ENCODE data around the gene CGREF1.
A peak's percentile ranks its signal among the peaks of the same experiment; 100 is the strongest.
"Not testable (repeated sequence)": the region's sequence is repeated elsewhere in the genome, so short reads cannot be mapped to it uniquely, and the experiment has no call there.

CGREF1 gene

DNA sequence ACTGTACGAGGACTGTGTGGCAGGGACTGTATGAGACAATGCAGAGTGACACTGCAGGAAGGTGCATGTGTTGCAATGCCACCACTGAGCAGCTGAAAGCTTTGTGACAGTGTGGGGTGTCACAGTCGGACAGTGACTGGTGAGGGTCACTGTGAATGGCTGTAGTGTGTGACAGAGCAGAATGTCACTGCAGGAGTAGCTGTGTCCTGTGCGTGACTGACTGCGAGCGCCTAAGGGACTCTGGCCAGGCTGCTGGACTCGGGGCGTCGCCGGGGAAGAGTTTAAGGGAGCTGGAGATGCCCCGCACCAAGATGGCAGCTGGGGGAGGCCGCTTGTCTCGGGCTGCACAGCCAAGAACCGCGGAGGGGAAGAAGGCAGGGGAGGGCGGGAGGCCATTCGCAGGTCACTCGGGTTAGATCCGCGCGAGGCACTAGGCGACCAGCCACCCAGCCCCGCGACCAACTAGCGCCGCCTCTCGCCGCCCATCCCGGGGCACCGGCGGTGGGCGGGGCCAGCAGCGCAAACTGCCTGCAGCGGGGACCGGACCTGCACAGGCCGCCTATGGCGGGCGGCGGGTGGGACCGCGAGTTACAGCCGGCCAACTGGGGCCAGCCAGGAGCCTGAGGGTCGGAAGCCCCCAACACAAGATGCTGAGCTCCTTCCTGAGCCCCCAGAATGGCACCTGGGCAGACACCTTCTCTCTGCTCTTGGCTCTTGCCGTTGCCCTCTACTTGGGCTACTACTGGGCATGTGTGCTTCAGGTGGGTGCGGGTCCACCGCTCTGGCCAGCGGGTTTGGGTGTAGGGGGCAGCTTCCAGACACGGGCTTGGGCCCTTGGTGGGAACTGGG is 4.6 kb upstream of the CGREF1 start, which contains the start of gene ABHD1:
Gene ABHD1 (plus strand): TSS at position 514 of the 849 bp plus-strand sequence. CDS start 134 bp downstream, at position 648.
- Histone ChIP-seq H3K4me1 (ENCODE audit: control insufficient read depth in 1 of 2, insufficient read depth in 1 of 2, low read depth in 1 of 2, low read length in 1 of 2) (peaks cover 28 to 31% of the 10 kb centered on the region in 2 experiments), H3K27ac (peak within 1 kb of the TSS; percentile 87), H3K9me3 (no peaks in the 10 kb centered on the region)

DNA sequence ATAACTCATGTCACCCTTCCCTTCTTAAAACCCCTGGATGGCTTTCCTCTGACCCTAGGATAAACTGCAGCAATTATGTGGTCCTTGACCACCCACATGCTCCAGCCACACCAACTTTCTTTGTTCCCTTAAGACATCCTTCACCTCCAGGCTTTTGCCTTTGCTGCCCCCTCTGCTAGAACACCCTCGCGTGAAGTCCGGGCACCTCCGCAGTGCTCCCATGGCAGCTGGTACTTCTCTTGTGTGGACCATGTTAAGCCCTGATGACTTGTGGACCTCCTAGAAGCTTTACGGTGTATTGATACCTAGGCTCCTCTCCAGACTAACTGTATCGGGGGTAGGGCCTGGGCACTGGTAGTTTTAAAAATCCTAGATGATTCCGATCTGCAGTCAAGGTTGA is 3.9 kb upstream of the CGREF1 start:
- TF ChIP-seq, protein P1, sequence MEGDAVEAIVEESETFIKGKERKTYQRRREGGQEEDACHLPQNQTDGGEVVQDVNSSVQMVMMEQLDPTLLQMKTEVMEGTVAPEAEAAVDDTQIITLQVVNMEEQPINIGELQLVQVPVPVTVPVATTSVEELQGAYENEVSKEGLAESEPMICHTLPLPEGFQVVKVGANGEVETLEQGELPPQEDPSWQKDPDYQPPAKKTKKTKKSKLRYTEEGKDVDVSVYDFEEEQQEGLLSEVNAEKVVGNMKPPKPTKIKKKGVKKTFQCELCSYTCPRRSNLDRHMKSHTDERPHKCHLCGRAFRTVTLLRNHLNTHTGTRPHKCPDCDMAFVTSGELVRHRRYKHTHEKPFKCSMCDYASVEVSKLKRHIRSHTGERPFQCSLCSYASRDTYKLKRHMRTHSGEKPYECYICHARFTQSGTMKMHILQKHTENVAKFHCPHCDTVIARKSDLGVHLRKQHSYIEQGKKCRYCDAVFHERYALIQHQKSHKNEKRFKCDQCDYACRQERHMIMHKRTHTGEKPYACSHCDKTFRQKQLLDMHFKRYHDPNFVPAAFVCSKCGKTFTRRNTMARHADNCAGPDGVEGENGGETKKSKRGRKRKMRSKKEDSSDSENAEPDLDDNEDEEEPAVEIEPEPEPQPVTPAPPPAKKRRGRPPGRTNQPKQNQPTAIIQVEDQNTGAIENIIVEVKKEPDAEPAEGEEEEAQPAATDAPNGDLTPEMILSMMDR (IDR thresholded peaks at IDR 0.05), result no peak
- H3K36me3 ChIP-seq, result no peaks in the 10 kb centered on the region
- peaks cover 30 to 34% of the 10 kb centered on the region in 2 experiments for H3K4me1 ChIP-seq (ENCODE audit: control insufficient read depth in 1 of 2, insufficient read depth in 1 of 2, low read depth in 1 of 2, low read length in 1 of 2)
- H3K27ac ChIP-seq, result peak overlapping the region; percentile 87
- peaks cover 33% of the 10 kb centered on the region for H3K27me3 ChIP-seq
- H3K4me3 ChIP-seq (ENCODE audit: low read depth in 1 of 2, low read length in 1 of 2), result peak overlapping the region; percentile 70 to 85
- H3K9me3 ChIP-seq, result no peaks in the 10 kb centered on the region

More for the DNA sequence above, 4.6 kb upstream of the CGREF1 start, which contains the start of gene ABHD1:
- Histone ChIP-seq H3K4me3 (ENCODE audit: low read depth in 1 of 2, low read length in 1 of 2) (peak within 1 kb of the TSS; percentile 70 to 85), H3K27me3 (peaks cover 26% of the 10 kb centered on the region), H3K36me3 (peaks cover 5% of the 10 kb centered on the region)
- TF ChIP-seq, protein P1 (IDR thresholded peaks at IDR 0.05), result no peak

DNA sequence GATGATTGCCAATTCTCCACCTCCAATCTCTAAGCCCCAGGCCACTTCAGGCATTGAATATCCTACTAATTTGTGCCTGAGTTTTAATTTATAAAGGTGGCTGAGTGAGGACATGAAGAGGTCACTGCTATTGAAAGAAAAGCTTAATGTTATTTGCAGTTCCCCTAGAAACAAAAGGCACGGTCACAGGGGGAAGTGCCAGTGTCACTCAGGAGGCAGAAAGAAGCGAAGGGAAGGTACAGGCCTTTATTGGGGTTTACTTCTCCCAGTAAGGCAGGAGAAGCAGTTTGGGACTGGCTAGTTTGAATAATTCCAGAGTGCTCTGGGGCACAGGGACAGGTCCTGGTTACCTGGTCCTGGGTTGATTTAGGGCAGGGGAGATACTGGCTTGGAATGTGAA is 3.0 kb upstream of the CGREF1 start:
- H3K36me3 ChIP-seq, result no peaks in the 10 kb centered on the region
- H3K4me3 ChIP-seq (ENCODE audit: low read depth in 1 of 2, low read length in 1 of 2), result no peak overlapping the region
- peaks cover 30 to 34% of the 10 kb centered on the region in 2 experiments for H3K4me1 ChIP-seq (ENCODE audit: control insufficient read depth in 1 of 2, insufficient read depth in 1 of 2, low read depth in 1 of 2, low read length in 1 of 2)
- peaks cover 42% of the 10 kb centered on the region for H3K27me3 ChIP-seq
- H3K9me3 ChIP-seq, result no peaks in the 10 kb centered on the region
- H3K27ac ChIP-seq, result peak overlapping the region; percentile 87
- TF ChIP-seq, protein P1 (IDR thresholded peaks at IDR 0.05), result no peak

DNA sequence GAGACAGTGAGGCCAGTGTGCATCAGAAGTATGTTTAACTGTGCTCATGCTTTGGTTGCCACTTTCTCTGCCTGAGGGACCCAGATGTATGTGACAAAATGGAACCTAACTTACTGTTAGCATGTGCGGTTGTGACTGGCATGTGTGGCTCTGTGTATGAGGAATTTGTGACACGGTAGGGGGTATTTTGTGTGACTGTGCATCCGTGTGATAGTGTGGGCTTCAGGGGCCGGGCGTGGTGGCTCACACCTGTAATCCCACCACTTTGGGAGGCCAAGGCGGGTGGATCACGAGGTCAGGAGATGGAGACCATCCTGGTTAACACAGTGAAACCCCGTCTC is 372 bp upstream of the CGREF1 start:
- Histone ChIP-seq H3K4me1 (ENCODE audit: control insufficient read depth in 1 of 2, insufficient read depth in 1 of 2, low read depth in 1 of 2, low read length in 1 of 2) (peaks cover 30 to 34% of the 10 kb centered on the region in 2 experiments), H3K27me3 (peaks cover 46% of the 10 kb centered on the region)
- not testable (repeated sequence) for H3K36me3 ChIP-seq; H3K9me3 ChIP-seq; H3K27ac ChIP-seq; H3K4me3 ChIP-seq (ENCODE audit: low read depth in 1 of 2, low read length in 1 of 2)

DNA sequence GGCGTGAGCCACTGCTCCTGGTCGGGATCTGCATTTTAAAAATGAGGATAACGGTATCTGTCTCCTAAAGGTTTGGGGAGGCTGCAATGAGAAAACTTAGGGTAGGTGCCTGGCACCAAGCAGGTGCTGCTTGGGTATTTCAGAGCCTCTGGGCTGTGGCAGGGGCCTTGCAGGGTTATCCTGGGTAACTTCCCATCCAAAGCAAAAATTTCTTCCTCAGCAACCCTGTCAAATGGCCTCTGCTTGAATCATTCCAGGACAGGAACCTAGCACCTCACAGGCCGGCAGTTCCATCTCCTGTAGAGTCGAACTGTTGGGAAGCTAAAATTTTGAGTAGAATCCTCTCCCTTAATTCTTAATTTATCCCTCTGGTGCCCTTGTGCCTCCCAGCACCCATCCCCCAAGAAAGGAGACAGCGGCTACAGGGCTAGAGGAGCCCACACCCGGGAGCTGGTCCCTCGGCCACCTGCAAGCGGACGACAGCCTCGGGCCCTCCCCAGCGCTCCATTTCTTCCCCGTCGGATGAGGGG is 868 bp downstream of the CGREF1 start:
- H3K9me3 ChIP-seq, result no peaks in the 10 kb centered on the region
- no peaks in the 10 kb centered on the region for H3K36me3 ChIP-seq
- H3K27me3 ChIP-seq, result peaks cover 46% of the 10 kb centered on the region
- no peak overlapping the region for H3K27ac ChIP-seq
- H3K4me3 ChIP-seq (ENCODE audit: low read depth in 1 of 2, low read length in 1 of 2), result no peak overlapping the region
- TF ChIP-seq, protein P1 (IDR thresholded peaks at IDR 0.05), result no peak
- peaks cover 22 to 26% of the 10 kb centered on the region in 2 experiments for H3K4me1 ChIP-seq (ENCODE audit: control insufficient read depth in 1 of 2, insufficient read depth in 1 of 2, low read depth in 1 of 2, low read length in 1 of 2)

DNA sequence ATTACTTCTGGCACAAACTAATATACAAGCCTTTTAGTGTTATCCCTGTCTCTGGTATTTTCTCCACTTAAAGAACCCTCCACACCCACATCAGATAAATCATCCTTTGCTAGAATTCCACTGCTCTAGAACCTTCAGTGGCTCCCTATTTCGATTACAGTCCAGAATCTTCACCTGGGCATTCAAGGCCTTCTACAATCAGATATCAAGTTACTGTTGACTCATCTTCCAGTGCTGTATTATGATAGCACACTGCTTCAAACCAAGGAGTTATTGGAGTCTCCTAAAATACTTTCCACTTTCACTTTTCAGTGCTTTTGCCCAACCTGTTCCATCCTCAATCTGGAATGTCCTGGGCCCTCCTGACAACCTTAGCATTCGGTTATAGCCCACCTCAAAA is 3.4 kb downstream of the CGREF1 start:
- Histone ChIP-seq H3K36me3 (no peaks in the 10 kb centered on the region), H3K4me3 (ENCODE audit: low read depth in 1 of 2, low read length in 1 of 2) (no peak overlapping the region), H3K4me1 (ENCODE audit: control insufficient read depth in 1 of 2, insufficient read depth in 1 of 2, low read depth in 1 of 2, low read length in 1 of 2) (peaks cover 7 to 11% of the 10 kb centered on the region in 2 experiments), H3K27ac (no peak overlapping the region), H3K9me3 (no peaks in the 10 kb centered on the region), H3K27me3 (peaks cover 40% of the 10 kb centered on the region)
- TF ChIP-seq, protein P1 (IDR thresholded peaks at IDR 0.05), result no peak

DNA sequence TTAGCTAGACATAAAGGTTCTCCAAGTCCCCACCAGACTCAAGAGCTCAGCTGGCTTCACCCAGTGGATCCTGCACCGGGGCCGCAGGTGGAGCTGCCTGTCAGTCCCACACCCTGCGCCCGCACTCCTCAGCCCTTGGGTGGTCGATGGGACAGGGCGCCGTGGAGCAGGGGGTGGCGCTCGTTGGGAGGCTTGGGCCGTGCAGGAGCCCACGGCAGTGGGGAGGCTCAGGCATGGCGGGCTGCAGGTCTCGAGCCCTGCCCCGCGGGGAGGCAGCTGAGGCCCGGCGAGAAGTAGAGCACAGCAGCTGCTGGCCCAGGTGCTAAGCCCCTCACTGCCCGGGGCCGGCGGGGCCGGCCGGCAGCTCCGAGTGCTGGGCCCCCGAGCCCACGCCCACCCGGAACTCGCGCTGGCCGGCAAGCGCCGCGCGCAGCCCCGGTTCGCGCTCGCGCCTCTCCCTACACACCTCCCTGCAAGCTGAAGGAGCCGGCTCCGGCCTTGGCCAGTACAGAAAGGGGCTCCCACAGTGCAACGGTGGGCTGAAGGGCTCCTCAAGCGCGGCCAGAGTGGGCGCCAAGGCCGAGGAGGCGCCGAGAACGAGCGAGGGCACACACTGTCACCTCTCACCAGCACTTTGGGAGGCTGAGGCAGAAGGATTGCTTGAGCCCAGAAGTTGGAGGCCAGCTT is 7.4 kb downstream of the CGREF1 start:
- H3K27ac ChIP-seq; H3K4me1 ChIP-seq (ENCODE audit: control insufficient read depth in 1 of 2, insufficient read depth in 1 of 2, low read depth in 1 of 2, low read length in 1 of 2); H3K9me3 ChIP-seq; H3K4me3 ChIP-seq (ENCODE audit: low read depth in 1 of 2, low read length in 1 of 2); H3K27me3 ChIP-seq; H3K36me3 ChIP-seq: not testable (repeated sequence)

DNA sequence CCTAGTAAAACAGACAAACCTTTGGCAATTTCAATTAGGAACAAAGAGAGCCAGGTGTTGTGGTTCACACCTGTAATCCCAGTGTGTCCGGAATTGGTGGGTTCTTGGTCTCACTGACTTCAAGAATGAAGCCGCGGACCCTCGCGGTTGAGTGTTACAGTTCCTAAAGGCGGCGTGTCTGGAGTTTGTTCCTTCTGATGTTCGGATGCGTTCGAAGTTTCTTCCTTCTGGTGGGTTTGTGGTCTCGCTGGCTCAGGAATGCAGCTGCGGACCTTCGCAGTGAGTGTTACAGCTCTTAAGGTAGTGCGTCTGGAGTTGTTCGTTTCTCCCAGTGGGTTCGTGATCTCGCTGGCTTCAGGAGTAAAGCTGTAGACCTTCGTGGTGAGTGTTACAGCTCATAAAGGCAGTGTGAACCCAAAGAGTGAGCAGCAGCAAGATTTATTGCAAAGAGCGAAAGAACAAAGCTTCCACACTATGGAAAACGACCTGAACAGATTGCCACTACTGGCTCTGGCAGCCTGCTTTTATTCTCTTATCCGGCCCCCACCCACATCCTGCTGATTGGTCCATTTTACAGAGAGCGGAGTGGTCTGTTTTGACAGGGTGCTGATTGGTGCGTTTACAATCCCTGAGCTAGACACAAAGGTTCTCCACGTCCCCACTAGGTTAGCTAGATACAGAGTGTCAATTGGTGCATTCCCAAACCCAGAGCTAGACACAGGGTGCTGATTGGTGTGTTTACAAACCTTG is 8.2 kb downstream of the CGREF1 start:
- H3K27ac ChIP-seq; H3K4me3 ChIP-seq (ENCODE audit: low read depth in 1 of 2, low read length in 1 of 2); H3K4me1 ChIP-seq (ENCODE audit: control insufficient read depth in 1 of 2, insufficient read depth in 1 of 2, low read depth in 1 of 2, low read length in 1 of 2); H3K27me3 ChIP-seq; H3K36me3 ChIP-seq; H3K9me3 ChIP-seq: not testable (repeated sequence)

Measured in neutrophil (primary cell).